ENCODE data around the gene MTG1.
"Not testable (repeated sequence)": the region's sequence is repeated elsewhere in the genome, so short reads cannot be mapped to it uniquely, and the experiment has no call there.

The MTG1 gene

GRCh38 chr10:133358925-133359310 is 35.0 kb upstream of the MTG1 start:
- no peak for DNase-seq (ENCODE audit: low spot score)

DNA sequence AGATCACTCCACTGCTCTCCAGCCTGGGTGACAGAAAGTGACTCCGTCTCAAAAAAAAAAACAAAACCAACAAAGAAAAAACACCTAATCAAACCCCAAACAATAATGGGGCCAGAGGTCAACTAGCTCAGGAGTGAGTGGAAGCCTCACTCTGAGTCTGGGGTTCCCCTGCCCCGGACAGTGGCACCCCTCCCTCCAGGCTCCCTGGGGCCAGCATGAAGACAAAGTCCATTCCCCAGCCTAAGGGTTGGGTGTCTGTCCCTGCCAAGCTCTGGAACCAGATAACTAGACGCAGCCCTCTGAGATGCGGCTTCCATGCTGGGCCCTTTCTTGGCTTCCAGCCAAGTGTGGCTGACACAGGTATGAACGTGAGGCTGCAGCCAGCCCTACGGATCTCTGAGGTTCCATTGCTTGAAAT is 34.4 kb upstream of the MTG1 start:
- DNase-seq (ENCODE audit: low spot score), result no peak

GRCh38 chr10:133359972-133360610 is 33.9 kb upstream of the MTG1 start:
- DNase-seq (ENCODE audit: low spot score), result no peak

DNA sequence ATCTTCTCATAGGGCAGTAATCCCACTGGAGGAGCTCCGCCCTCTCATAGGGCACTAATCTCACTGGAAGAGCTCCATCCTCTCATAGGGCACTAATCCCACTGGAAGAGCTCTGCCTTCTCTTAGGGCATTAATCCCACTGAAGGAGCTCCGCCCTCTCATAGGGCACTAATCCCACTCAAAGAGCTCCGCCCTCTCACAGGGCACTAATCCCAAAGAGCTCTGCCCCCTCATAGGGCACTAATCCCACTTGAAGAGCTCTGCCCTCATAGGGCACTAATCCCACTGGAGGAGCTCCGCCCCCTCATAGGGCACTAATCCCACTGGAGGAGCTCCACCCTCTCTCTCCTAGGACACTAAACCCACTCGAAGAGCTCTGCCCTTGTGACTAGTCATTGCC is 32.7 kb upstream of the MTG1 start:
- no peak for DNase-seq (ENCODE audit: low spot score)

- no peak for DNase-seq (ENCODE audit: low spot score)
These were observed 32.0 kb upstream of the MTG1 start for GRCh38 chr10:133361773-133362441.

DNA sequence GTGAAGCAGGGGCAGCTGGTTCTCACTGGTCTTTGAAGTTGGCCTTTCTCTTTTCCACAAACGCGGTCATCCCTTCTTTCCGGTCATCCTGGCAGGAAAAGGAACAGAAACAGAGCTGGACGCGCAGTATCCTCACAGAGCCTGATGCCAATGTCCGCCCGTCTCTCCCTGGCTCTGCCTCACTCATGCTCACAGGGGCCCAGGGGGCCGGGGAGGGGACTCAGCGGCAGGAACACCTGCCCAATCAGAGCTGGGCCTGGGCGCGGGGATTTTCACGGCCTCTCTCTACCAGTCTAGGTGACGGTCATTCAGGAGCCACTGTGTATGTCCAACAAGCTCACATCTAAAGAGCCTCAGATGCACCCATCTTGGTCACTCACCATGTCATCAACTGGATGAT is 31.1 kb upstream of the MTG1 start:
- no peak for DNase-seq (ENCODE audit: low spot score)

DNA sequence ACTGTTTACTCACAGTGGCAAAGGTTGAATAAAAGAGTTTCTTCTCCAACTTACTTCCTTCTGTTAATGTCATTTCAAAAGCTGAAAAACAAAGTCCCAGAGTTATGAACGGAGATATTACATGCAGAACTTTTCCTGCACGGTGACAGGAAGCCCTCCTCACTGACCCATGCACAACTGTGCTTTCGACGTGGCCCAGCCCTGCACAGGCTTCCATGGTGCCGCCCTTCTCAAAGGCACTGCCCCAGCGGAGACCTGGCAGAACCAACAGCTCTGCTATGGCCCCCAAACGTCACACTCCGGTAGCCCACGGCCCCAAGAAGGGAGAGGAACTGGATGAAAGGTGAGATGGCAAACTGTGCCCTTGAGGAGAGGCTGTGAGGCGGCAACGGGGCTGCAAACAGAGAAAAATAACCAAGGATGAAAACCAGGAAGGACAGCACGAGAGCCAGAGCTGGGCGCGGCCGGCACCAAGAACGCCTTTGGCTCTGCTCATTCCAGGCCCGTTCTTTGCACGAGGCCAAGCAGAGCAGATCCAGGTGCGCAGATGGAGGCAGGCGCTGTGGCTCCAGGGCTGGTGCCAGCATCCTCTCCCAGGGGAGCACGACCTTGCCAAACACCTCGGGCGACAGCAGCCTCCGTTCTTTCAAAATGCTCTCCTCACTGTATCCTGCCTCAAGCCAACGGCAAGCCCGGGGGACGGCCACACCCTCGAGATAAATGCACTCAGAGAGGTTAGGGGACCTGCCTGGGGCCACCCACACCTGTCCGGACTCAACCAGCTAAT is 29.1 kb upstream of the MTG1 start:
- no peak for DNase-seq (ENCODE audit: low spot score)

DNA sequence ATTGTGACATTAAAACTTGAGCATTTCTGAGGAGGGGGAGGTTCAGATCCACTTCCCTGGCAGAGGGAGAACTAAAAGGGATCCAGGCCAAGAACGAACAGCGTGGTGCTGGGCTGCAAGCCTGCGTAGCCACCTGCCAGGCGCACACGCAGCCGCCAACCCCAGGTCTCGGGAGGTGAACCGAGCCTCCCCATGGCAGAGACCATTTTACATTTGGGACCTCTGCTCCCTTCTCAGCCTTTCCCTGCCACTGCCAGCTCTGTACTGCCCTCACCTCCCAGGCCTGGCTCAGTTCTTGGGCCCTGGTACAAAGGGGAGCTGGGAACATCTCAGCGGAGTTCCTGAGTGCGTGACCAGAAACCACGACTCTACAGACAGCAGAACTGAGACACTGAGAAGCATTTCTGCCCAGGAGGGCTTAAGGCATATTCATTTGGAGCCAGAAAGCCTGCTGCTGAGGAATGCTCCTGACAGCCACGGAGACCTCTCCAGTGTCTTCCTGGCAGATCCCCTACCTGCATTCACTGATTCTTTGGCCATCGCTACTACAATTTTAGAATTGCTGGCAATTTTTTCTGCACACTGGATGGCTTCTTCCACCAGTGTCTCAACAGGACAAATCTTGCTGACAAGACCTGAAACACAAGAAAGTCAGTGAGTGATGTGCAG is 28.4 kb upstream of the MTG1 start:
- no peak for DNase-seq (ENCODE audit: low spot score)

- no peak for DNase-seq (ENCODE audit: low spot score)
These were observed 27.9 kb upstream of the MTG1 start for GRCh38 chr10:133366130-133366478.

DNA sequence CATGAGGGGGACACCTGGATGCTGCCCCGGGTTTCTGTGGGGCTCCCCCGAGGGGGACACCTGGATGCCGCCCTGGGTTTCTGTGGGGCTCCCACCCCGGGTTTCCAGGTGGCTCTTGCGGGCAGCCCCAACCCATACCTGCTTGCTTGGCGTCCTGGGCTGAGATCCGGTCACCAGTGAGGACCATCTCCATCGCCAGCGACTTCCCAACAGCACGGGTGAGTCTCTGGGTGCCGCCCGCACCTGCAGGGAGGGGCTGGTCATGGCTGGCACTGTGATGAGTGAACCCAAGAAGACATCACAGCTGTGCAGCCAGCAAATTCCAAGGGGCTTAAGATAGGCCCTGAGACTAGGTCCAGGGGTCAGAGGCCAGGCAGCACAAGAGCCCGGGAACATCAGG is 27.2 kb upstream of the MTG1 start:
- DNase-seq (ENCODE audit: low spot score), result no peak

- DNase-seq (ENCODE audit: low spot score), result not testable (repeated sequence)
These were observed 26.5 kb upstream of the MTG1 start for GRCh38 chr10:133367461-133367860.

- DNase-seq (ENCODE audit: low spot score), result no peak
These were observed 25.8 kb upstream of the MTG1 start for GRCh38 chr10:133368153-133368552.

DNA sequence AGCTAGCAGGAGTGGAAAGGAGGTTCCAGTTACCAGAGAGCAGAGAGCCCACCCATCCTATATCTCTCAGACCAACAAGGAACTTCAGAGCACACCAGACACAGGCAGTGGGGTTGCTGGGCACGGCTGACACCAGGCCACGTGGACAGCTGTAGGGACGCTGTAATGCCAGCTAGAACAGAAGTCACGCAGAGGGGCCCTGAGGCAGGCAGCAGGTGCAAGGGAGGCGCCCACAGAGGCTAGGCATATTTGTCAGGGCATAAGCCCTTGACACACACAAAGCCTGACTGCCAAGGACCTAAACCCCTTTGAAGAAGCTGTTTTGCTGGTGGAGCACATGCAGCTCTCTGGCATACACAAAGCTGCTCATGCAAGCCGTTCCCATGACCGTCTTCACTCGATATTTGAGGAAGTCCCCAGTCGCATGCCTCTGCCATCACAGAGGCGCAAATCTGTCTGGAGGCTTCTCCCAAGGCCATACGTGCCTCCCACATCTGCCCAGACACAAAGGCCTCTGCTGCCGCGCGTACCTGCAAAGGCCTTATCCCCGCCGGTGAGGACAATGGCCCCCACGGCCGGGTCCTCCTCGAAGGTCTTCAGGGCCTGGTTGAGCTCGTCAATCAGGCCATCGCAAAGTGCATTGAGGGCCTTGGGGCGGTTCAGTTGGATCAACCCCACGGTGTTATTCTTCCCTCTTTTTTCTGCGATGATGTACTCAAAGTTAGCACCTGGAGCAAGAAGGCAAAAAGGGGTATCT is 23.7 kb upstream of the MTG1 start:
- DNase-seq (ENCODE audit: low spot score), result no peak

GRCh38 chr10:133372507-133372906 is 21.4 kb upstream of the MTG1 start:
- no peak for DNase-seq (ENCODE audit: low spot score)

DNA sequence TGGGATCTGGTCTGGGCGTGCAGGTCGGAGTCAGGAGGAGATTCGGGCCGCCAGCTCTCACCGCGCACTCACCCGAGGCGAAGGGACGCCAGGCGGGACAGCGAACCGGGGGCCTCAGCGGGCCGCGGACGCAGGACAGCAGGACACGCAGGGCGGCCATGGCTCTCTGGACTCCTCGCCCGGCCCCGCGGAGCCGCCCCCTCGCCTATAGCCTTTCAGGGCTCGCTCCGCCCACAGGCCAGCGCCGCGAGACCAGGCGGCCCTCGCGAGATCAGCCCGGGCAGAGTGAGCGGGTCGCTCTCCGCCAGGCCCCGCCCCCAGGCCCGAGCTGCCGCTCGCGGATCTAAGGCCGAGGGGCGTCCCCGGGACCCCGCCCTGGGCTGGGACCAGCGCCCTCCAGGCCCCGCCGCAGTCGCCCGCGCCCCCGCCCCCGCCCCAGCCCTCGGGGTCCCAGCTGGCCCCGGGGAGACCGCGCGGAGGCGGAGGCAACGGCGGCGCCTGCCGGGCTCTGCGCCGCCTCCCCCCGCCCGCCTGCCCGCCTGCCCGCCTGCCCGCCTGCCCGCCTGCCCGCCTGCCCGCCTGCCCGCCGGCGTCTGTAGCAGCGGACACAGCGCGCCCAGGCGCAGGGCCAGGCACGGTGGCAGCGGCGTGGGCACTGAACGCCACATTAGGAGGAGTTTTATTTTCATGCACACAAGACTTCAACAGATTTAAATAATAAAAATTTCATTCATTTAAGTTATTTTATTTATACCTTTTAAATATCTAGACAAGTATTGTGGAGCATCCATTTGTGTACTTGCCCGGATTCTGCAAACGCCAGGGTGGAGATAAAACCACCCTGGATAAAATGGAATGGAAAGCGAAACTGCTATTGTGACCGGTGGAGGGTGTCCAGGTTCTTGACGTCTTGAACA is 20.5 kb upstream of the MTG1 start, which contains the start of gene ECHS1:
ECHS1 (minus strand) TSS at position 181 of the 917 bp plus-strand sequence; CDS start at position 160, 21 bp downstream.
- peak; percentile 95 for DNase-seq (ENCODE audit: low spot score)

- no peak for DNase-seq (ENCODE audit: low spot score)
These were observed 18.4 kb upstream of the MTG1 start for GRCh38 chr10:133375357-133376115.

GRCh38 chr10:133376183-133376582 is 17.8 kb upstream of the MTG1 start:
- not testable (repeated sequence) for DNase-seq (ENCODE audit: low spot score)

- no peak for DNase-seq (ENCODE audit: low spot score)
These were observed 16.7 kb upstream of the MTG1 start for GRCh38 chr10:133377025-133377817.

- no peak for DNase-seq (ENCODE audit: low spot score)
These were observed 16.1 kb upstream of the MTG1 start for GRCh38 chr10:133377818-133378250.

Measured in activated CD4-positive, alpha-beta T cell treated with anti-CD3 and anti-CD28 coated beads, Interleukin-2, Interleukin-4, amounts not matched to agents 100 ng/mL and 50 ng/mL, durations not matched to agents 16 hours and 8 hours (primary cell).